ENCODE results near the gene PALM.

GRCh38 chr19:694481-695351 is 14.0 kb upstream of the PALM start:
- TF ChIP-seq CTCF (conservative IDR thresholded peaks at IDR 0.05; ENCODE audit: low read length), result no peak
- TF ChIP-seq EZH2phosphoT487 (IDR thresholded peaks at IDR 0.05; ENCODE audit: borderline replicate concordance), result no peak
